CD4-positive, alpha-beta memory T cell (primary cell): ENCODE measurements around the gene SYCE1. TPM values are rescaled to one million over a fixed set of nuclear protein-coding genes. Genes with fewer than 3 reads are reported as not detected.
"Not testable (repeated sequence)": the region's sequence is repeated elsewhere in the genome, so short reads cannot be mapped to it uniquely, and the experiment has no call there.

Source experiments
- CTCF ChIA-PET: fragments of 350-600 bp; sonication (Branson Sonifier 250); formaldehyde crosslinking; loops from one replicate; lab custom pipeline; 2021; ENCODE audit warnings: inconsistent platforms; ENCODE audit not compliant: partially characterized antibody; lab: Charles Lee
- POLR2A ChIA-PET: fragments of 350-600 bp; sonication (Branson Sonifier 250); formaldehyde crosslinking; loops from one replicate; lab custom pipeline; 2021; ENCODE audit not compliant: partially characterized antibody; lab: Charles Lee
- DNase-seq, 5 donors: peaks; one replicate each; pipeline versions ENCODE4 v3.0.0 to v3.0.0-alpha.2; 2020 to 2022; ENCODE audit warnings: mixed read lengths in 1 of 5
- H3K27ac ChIP-seq: one replicate; pipeline ENCODE4 v1.7.0; 2013; ENCODE audit warnings: low read depth, low read length
- H3K27me3 ChIP-seq: 2 replicates; pipeline ENCODE4 v1.7.0; 2013; ENCODE audit warnings: mild to moderate bottlenecking, low read length, moderate library complexity; ENCODE audit not compliant: insufficient read depth
- H3K36me3 ChIP-seq: 2 replicates; pipeline ENCODE4 v1.7.0; 2013; ENCODE audit warnings: mild to moderate bottlenecking, low read length, moderate library complexity; ENCODE audit not compliant: insufficient read depth
- H3K4me1 ChIP-seq: 2 replicates; pipeline ENCODE4 v1.7.0; 2013; ENCODE audit warnings: mild to moderate bottlenecking, low read length, moderate library complexity; ENCODE audit not compliant: insufficient read depth
- H3K4me3 ChIP-seq, 2 donors: one replicate each; pipeline ENCODE4 v1.7.0; 2013; ENCODE audit warnings: low read length in 2 of 2, mild to moderate bottlenecking in 1 of 2
- H3K9me3 ChIP-seq, 2 donors: one replicate each; pipeline ENCODE4 v1.7.0; 2013; ENCODE audit warnings: low read length in 2 of 2, control low read depth in 1 of 2; ENCODE audit not compliant: control insufficient read depth in 1 of 2
- H3K27ac Mint-ChIP-seq, 7 donors: one replicate each; pipeline ENCODE4 v1.8.0; 2020 to 2021; ENCODE audit warnings: mixed read lengths in 7 of 7, mild to moderate bottlenecking in 6 of 7, inconsistent platforms in 3 of 7, moderate library complexity in 3 of 7
- H3K27me3 Mint-ChIP-seq, 2 donors: one replicate each; pipeline ENCODE4 v1.8.0; 2020 to 2021; ENCODE audit warnings: mixed read lengths in 2 of 2
- H3K36me3 Mint-ChIP-seq, 2 donors: one replicate each; pipeline ENCODE4 v1.8.0; 2020 to 2021; ENCODE audit warnings: mixed read lengths in 2 of 2, inconsistent platforms in 1 of 2, mild to moderate bottlenecking in 1 of 2
- H3K4me1 Mint-ChIP-seq, 4 donors: one replicate each; pipeline ENCODE4 v1.8.0; 2020 to 2021; ENCODE audit warnings: mixed read lengths in 4 of 4, mild to moderate bottlenecking in 1 of 4
- H3K4me3 Mint-ChIP-seq, 8 donors: one replicate each; pipeline ENCODE4 v1.8.0; 2020 to 2021; ENCODE audit warnings: mixed read lengths in 8 of 8, mild to moderate bottlenecking in 7 of 8, moderate library complexity in 6 of 8, inconsistent platforms in 3 of 8
- H3K9me3 Mint-ChIP-seq, 8 donors: one replicate each; pipeline ENCODE4 v1.8.0; 2020 to 2021; ENCODE audit warnings: mixed read lengths in 8 of 8, mild to moderate bottlenecking in 5 of 8, inconsistent platforms in 3 of 8, moderate library complexity in 1 of 8
- intact Hi-C: fragments of 100-400 bp; cut with micrococcal nuclease; formaldehyde crosslinking; loops from one replicate; pipeline ENCODE4 v1.15.1; 2023
- polyA plus RNA-seq, 2 donors: library from polyadenylated mRNA; unstranded; fragments of 300-500 nt; fragmentation: Illumina TruSeq; gene quantifications; one replicate each; pipeline ENCODE4 v1.2.3, GENCODE V29; 2021
- total RNA-seq, 2 experiments: library from RNA; stranded (reverse); gene quantifications; one replicate each; pipeline ENCODE4 v1.2.3, GENCODE V29; 2021

Gene SYCE1
- total and polyA plus RNA-seq, 4 experiments from 2014 or later: 0.14 to 0.91 (median 0.49) TPM

- no peaks in the 10 kb centered on the region for H3K4me1 Mint-ChIP-seq
Measured at GRCh38 chr10:133600657-133601056, 35.3 kb upstream of the SYCE1 start.

DNA sequence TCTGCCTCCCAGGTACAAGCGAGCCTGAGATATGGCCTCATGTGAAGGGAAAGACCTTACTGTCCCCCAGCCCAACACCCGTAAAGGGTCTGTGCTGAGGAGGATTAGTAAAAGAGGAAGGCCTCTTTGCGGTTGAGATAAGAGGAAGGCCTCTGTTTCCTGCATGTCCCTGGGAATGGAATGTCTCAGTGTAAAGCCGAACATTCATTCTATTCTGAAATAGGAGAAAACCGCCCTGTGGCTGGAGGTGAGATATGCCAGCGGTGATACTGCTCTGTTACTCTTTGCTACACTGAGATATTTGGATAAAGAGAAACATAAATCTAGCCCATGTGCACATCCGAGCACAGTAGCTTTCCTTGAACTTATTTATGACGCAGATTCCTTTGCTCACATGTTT lies 34.5 kb upstream of the SYCE1 start:
- H3K9me3 ChIP-seq, H3K27ac Mint-ChIP-seq, intact Hi-C loops, H3K9me3 Mint-ChIP-seq, H3K27me3 ChIP-seq, POLR2A ChIA-PET, H3K4me3 Mint-ChIP-seq, H3K4me1 Mint-ChIP-seq, H3K27ac ChIP-seq, H3K36me3 Mint-ChIP-seq, H3K36me3 ChIP-seq, H3K4me3 ChIP-seq, CTCF ChIA-PET, DNase-seq, H3K4me1 ChIP-seq: not testable (repeated sequence)
- H3K27me3 Mint-ChIP-seq: peaks cover 48 to 58% of the 10 kb centered on the region in 2 donors

More at GRCh38 chr10:133600657-133601056, 35.3 kb upstream of the SYCE1 start:
- H3K9me3 ChIP-seq: no peaks in the 10 kb centered on the region
- no peak overlapping the region for H3K4me3 Mint-ChIP-seq
- no peak overlapping the region for H3K4me3 ChIP-seq
- ChIA-PET POLR2A (no interaction called here), CTCF (interaction anchor here (1.0 kb wide), 1 partner anchor 8 kb away, joined by 3 read pairs; no protein-coding TSS in a partner anchor)
- H3K27ac Mint-ChIP-seq: no peak overlapping the region
- intact Hi-C loops: no loop called here
- no peaks in the 10 kb centered on the region for H3K4me1 ChIP-seq
- H3K27me3 ChIP-seq: peaks cover 7% of the 10 kb centered on the region
- H3K27me3 Mint-ChIP-seq: peaks cover 53 to 54% of the 10 kb centered on the region in 2 donors
- no peak for DNase-seq
- no peak overlapping the region for H3K27ac ChIP-seq
- no peaks in the 10 kb centered on the region for H3K36me3 ChIP-seq
- H3K9me3 Mint-ChIP-seq: peaks cover 0 to 3% (median 0%) of the 10 kb centered on the region in 8 donors
- H3K36me3 Mint-ChIP-seq: no peaks in the 10 kb centered on the region

DNA sequence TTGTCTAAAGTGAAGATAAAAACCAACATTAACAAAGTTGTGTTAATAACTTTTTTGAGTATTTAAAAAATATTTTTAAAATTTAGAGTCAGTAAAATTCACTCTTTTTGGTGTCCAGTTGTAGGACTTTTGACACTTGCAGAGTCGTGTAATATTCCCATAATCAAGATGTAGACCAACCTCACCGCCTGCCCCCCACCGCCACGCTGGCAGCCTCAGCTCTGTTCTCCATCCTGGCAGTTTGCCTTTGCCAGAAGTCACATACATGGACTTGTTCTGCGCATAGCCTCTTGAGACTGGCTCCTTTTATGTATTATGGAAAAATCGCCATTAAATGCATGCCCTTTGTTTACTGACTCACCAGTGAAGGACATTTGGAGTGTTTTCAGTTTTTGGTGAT lies 27.3 kb upstream of the SYCE1 start:
- Mint-ChIP-seq H3K27me3 (peaks cover 19 to 27% of the 10 kb centered on the region in 2 donors), H3K4me3 (no peak overlapping the region), H3K36me3 (no peaks in the 10 kb centered on the region), H3K9me3 (no peaks in the 10 kb centered on the region), H3K4me1 (no peaks in the 10 kb centered on the region), H3K27ac (no peak overlapping the region)
- H3K9me3 ChIP-seq: no peaks in the 10 kb centered on the region
- no peaks in the 10 kb centered on the region for H3K36me3 ChIP-seq
- no peak overlapping the region for H3K27ac ChIP-seq
- intact Hi-C loops: no loop called here
- ChIA-PET POLR2A (no interaction called here), CTCF (interaction anchor here (1.5 kb wide), 1 partner anchor 17 kb away, joined by 4 read pairs; no protein-coding TSS in a partner anchor)
- H3K4me1 ChIP-seq: no peaks in the 10 kb centered on the region
- H3K27me3 ChIP-seq: peaks cover 3% of the 10 kb centered on the region
- H3K4me3 ChIP-seq: no peak overlapping the region
- DNase-seq: no peak

DNA sequence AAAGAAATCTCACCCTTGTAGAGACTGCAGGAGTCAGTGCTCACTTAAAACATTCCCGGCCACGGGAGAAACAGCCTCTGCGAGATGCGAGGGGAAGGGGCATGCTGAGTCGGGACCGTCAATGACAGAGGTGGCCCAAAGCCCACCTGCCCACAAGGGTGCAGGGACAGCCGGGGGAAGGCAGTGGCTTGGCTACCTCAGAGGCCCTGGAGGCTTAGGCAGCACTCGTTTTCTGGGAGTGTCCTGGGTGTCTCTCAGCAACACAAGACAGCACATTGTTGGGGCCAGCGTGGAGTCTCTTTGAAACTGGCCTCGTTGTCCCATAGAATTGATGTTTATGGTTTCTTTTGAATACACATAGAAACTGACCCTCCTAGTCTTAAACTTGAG lies 25.6 kb upstream of the SYCE1 start:
- intact Hi-C loops: no loop called here
- no peak overlapping the region for H3K27ac ChIP-seq
- Mint-ChIP-seq H3K4me1 (no peaks in the 10 kb centered on the region), H3K27me3 (peaks cover 15 to 24% of the 10 kb centered on the region in 2 donors), H3K9me3 (peaks cover 0 to 3% (median 0%) of the 10 kb centered on the region in 8 donors), H3K4me3 (no peak overlapping the region), H3K27ac (no peak overlapping the region), H3K36me3 (no peaks in the 10 kb centered on the region)
- no peaks in the 10 kb centered on the region for H3K36me3 ChIP-seq
- ChIA-PET POLR2A (no interaction called here), CTCF (no interaction called here)
- no peaks in the 10 kb centered on the region for H3K4me1 ChIP-seq
- no peaks in the 10 kb centered on the region for H3K27me3 ChIP-seq
- no peak for DNase-seq
- no peak overlapping the region for H3K4me3 ChIP-seq
- H3K9me3 ChIP-seq: no peaks in the 10 kb centered on the region

- Histone ChIP-seq H3K36me3 (no peaks in the 10 kb centered on the region), H3K27ac (no peak overlapping the region), H3K9me3 (no peaks in the 10 kb centered on the region), H3K4me3 (no peak overlapping the region), H3K4me1 (no peaks in the 10 kb centered on the region), H3K27me3 (no peaks in the 10 kb centered on the region)
- peaks cover 0 to 5% (median 0%) of the 10 kb centered on the region in 8 donors for H3K9me3 Mint-ChIP-seq
- H3K27ac Mint-ChIP-seq: no peak overlapping the region
- intact Hi-C loops: no loop called here
- ChIA-PET POLR2A (no interaction called here), CTCF (no interaction called here)
- H3K36me3 Mint-ChIP-seq: no peaks in the 10 kb centered on the region
- no peak for DNase-seq
- H3K27me3 Mint-ChIP-seq: peaks cover 15 to 22% of the 10 kb centered on the region in 2 donors
- no peaks in the 10 kb centered on the region for H3K4me1 Mint-ChIP-seq
- H3K4me3 Mint-ChIP-seq: no peak overlapping the region
Measured at GRCh38 chr10:133590226-133590969, 25.0 kb upstream of the SYCE1 start.

- H3K9me3 ChIP-seq, H3K4me3 ChIP-seq, H3K4me1 Mint-ChIP-seq, CTCF ChIA-PET, H3K27me3 ChIP-seq, intact Hi-C loops, POLR2A ChIA-PET, H3K4me3 Mint-ChIP-seq, H3K36me3 Mint-ChIP-seq, H3K36me3 ChIP-seq, DNase-seq, H3K27ac Mint-ChIP-seq, H3K27ac ChIP-seq, H3K4me1 ChIP-seq: not testable (repeated sequence)
- H3K27me3 Mint-ChIP-seq: peaks cover 6 to 11% of the 10 kb centered on the region in 2 donors
- H3K9me3 Mint-ChIP-seq: peaks cover 1 to 23% (median 15%) of the 10 kb centered on the region in 8 donors
Measured at GRCh38 chr10:133577037-133577436, 11.7 kb upstream of the SYCE1 start.

DNA sequence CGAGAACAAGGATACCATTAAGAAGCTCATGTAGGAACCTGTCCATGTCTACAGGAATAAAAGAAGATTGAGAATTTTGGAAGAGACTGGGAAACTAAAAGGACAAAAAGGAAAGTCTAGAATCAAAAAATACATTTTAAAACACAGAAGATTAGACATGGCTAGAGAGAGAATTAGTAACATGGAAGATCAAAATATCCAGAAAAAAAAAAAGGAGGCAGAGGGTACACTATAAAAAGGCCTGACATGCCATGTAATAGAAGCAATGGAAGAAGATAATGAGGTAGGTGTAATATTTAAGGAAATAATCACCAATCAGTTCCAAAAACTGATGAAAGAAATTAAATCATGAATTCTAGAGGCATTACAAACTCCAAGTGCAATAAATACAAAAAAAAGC lies 8.1 kb upstream of the SYCE1 start:
- DNase-seq, H3K4me1 Mint-ChIP-seq, H3K27me3 ChIP-seq, CTCF ChIA-PET, H3K4me3 ChIP-seq, H3K27ac ChIP-seq, POLR2A ChIA-PET, H3K27ac Mint-ChIP-seq, H3K4me3 Mint-ChIP-seq, H3K27me3 Mint-ChIP-seq, H3K36me3 ChIP-seq, intact Hi-C loops, H3K4me1 ChIP-seq, H3K36me3 Mint-ChIP-seq, H3K9me3 ChIP-seq: not testable (repeated sequence)
- H3K9me3 Mint-ChIP-seq: peaks cover 0 to 20% (median 14%) of the 10 kb centered on the region in 8 donors
